Measurements from ENCODE around the gene GIPC2. TPM values are rescaled to one million over a fixed set of nuclear protein-coding genes. Genes with fewer than 3 reads are reported as not detected.

Gene GIPC2
- total and polyA plus RNA-seq, 10 of the 15 experiments (the other 5 are each of a cell fraction or from before 2014, with no cell fraction given) = 0.03 to 0.23 (median 0.06) TPM; not detected in 2

DNA sequence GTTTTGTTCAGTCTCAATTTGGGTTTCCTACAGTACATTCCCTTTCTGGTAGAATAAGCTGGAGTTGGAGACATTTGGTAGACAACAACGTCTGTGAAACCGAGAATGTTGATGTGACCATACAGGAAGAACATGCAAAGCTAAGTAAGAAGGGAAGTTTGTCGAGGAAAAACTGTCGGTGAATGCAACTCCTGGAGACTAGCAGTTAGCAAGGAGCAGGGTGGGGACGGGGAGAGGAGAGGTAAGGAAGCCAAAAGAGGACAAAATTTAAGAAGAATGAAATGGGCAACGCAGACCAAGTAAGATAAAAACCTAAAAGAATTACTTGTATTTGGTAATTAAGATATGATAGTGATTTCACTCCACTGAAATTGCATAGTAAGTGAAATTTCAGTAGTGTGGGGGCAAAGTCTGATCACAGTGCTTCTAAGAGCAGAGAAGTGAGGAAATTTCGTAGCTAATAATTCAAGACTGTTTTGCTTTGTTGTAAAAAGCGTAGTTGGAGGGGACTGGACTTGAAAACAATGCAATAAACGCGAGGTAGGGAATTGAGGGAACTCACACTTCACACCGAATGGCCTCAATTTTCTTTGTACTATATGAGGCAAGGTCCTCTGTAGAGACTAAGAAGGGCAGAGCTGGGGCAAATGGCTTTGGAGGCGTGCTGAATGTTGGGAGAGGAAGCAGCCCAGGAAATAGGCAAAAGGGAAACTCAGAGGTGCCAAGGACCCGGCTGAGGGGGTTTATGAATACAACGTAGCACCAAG is 787 bp upstream of the GIPC2 start (continued):
- TF ChIP-seq, protein P1, sequence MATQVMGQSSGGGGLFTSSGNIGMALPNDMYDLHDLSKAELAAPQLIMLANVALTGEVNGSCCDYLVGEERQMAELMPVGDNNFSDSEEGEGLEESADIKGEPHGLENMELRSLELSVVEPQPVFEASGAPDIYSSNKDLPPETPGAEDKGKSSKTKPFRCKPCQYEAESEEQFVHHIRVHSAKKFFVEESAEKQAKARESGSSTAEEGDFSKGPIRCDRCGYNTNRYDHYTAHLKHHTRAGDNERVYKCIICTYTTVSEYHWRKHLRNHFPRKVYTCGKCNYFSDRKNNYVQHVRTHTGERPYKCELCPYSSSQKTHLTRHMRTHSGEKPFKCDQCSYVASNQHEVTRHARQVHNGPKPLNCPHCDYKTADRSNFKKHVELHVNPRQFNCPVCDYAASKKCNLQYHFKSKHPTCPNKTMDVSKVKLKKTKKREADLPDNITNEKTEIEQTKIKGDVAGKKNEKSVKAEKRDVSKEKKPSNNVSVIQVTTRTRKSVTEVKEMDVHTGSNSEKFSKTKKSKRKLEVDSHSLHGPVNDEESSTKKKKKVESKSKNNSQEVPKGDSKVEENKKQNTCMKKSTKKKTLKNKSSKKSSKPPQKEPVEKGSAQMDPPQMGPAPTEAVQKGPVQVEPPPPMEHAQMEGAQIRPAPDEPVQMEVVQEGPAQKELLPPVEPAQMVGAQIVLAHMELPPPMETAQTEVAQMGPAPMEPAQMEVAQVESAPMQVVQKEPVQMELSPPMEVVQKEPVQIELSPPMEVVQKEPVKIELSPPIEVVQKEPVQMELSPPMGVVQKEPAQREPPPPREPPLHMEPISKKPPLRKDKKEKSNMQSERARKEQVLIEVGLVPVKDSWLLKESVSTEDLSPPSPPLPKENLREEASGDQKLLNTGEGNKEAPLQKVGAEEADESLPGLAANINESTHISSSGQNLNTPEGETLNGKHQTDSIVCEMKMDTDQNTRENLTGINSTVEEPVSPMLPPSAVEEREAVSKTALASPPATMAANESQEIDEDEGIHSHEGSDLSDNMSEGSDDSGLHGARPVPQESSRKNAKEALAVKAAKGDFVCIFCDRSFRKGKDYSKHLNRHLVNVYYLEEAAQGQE (IDR thresholded peaks at IDR 0.05; ENCODE audit: low read depth, low read length) = no peak

DNA sequence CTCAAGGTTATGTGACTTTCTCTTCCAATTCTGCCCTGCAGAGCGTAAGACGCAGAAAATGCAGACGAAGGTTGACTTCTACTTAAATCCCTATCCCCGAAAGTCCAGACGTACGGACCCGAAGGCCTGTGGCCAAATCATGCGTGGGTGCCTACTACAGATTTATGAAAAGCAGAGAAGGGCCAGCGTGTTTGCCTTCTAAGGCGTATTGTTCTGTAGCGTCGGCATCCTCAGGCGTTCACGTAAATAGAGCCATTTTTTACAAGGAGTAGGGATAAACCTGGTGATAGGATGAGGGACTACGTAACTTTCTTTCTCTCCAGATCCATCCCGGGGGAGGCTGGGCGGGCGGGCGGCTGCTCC is 222 bp upstream of the GIPC2 start:
- no TSS peak for BruUV-seq (replicated peaks)
- ChIA-PET CTCF (no interaction called here), SMC1A (ENCODE audit: uncharacterized antibody, unreplicated experiment) (no interaction called here), POLR2A (no interaction called here), RAD21 (ENCODE audit: unreplicated experiment) (no interaction called here)
- Histone ChIP-seq H3K79me2 (ENCODE audit: control insufficient read depth, insufficient read depth, low read length) (no peaks in the 10 kb centered on the region), H3K4me3 (peak overlapping the region; percentile 62), H3K9ac (ENCODE audit: control insufficient read depth, insufficient read depth, low read length) (no peak overlapping the region), H3K4me1 (ENCODE audit: control insufficient read depth, insufficient read depth, low read length) (peaks cover 12% of the 10 kb centered on the region), H4K20me1 (ENCODE audit: control insufficient read depth, insufficient read depth) (no peaks in the 10 kb centered on the region; the same call in 1 of the 2 replicates), H3K27ac (ENCODE audit: control insufficient read depth, insufficient read depth) (no peak overlapping the region), H3K27me3 (replicated peaks in 1 of 2; ENCODE audit: control insufficient read depth in 2 of 2, insufficient read depth in 2 of 2, low read length in 1 of 2) (peaks cover 9 to 10% of the 10 kb centered on the region in 2 experiments), H3K36me3 (ENCODE audit: control insufficient read depth in 2 of 2, insufficient read depth in 2 of 2, low read length in 1 of 2) (no peaks in the 10 kb centered on the region), H3K9me3 (replicated peaks; ENCODE audit: control insufficient read depth, insufficient read depth, low read length) (no peaks in the 10 kb centered on the region), H2AFZ (ENCODE audit: control insufficient read depth, low read depth, low read length) (peak overlapping the region; percentile 58; the same call in 1 of the 2 replicates), H3K4me2 (ENCODE audit: control insufficient read depth, insufficient read depth) (peak overlapping the region; percentile 95)
- TF ChIP-seq ETV6 (conservative IDR thresholded peaks at IDR 0.05 in 1 of 2, IDR thresholded peaks at IDR 0.05 in 1 of 2; ENCODE audit: borderline replicate concordance in 1 of 2, low read depth in 1 of 2) (no peak), MTA3 (IDR thresholded peaks at IDR 0.05; ENCODE audit: borderline replicate concordance, low read length) (no peak), RELA (IDR thresholded peaks at IDR 0.05; ENCODE audit: borderline replicate concordance, partially characterized antibody) (no peak), WRNIP1 (IDR thresholded peaks at IDR 0.05; ENCODE audit: borderline replicate concordance, low read depth, low read length) (no peak), CHD2 (IDR thresholded peaks at IDR 0.05; ENCODE audit: borderline replicate concordance, low read depth, low read length) (no peak), NFYA (IDR thresholded peaks at IDR 0.05; ENCODE audit: borderline replicate concordance, low read depth, low read length) (no peak)
- TF ChIP-seq, protein P2, sequence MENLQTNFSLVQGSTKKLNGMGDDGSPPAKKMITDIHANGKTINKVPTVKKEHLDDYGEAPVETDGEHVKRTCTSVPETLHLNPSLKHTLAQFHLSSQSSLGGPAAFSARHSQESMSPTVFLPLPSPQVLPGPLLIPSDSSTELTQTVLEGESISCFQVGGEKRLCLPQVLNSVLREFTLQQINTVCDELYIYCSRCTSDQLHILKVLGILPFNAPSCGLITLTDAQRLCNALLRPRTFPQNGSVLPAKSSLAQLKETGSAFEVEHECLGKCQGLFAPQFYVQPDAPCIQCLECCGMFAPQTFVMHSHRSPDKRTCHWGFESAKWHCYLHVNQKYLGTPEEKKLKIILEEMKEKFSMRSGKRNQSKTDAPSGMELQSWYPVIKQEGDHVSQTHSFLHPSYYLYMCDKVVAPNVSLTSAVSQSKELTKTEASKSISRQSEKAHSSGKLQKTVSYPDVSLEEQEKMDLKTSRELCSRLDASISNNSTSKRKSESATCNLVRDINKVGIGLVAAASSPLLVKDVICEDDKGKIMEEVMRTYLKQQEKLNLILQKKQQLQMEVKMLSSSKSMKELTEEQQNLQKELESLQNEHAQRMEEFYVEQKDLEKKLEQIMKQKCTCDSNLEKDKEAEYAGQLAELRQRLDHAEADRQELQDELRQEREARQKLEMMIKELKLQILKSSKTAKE (IDR thresholded peaks at IDR 0.05; ENCODE audit: low read depth, poor library complexity, severe bottlenecking) = no peak
- TF ChIP-seq, protein P3, sequence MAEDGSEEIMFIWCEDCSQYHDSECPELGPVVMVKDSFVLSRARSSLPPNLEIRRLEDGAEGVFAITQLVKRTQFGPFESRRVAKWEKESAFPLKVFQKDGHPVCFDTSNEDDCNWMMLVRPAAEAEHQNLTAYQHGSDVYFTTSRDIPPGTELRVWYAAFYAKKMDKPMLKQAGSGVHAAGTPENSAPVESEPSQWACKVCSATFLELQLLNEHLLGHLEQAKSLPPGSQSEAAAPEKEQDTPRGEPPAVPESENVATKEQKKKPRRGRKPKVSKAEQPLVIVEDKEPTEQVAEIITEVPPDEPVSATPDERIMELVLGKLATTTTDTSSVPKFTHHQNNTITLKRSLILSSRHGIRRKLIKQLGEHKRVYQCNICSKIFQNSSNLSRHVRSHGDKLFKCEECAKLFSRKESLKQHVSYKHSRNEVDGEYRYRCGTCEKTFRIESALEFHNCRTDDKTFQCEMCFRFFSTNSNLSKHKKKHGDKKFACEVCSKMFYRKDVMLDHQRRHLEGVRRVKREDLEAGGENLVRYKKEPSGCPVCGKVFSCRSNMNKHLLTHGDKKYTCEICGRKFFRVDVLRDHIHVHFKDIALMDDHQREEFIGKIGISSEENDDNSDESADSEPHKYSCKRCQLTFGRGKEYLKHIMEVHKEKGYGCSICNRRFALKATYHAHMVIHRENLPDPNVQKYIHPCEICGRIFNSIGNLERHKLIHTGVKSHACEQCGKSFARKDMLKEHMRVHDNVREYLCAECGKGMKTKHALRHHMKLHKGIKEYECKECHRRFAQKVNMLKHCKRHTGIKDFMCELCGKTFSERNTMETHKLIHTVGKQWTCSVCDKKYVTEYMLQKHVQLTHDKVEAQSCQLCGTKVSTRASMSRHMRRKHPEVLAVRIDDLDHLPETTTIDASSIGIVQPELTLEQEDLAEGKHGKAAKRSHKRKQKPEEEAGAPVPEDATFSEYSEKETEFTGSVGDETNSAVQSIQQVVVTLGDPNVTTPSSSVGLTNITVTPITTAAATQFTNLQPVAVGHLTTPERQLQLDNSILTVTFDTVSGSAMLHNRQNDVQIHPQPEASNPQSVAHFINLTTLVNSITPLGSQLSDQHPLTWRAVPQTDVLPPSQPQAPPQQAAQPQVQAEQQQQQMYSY (CRISPR knock-in tag; IDR thresholded peaks at IDR 0.05) = no peak
- TF ChIP-seq, protein P4, sequence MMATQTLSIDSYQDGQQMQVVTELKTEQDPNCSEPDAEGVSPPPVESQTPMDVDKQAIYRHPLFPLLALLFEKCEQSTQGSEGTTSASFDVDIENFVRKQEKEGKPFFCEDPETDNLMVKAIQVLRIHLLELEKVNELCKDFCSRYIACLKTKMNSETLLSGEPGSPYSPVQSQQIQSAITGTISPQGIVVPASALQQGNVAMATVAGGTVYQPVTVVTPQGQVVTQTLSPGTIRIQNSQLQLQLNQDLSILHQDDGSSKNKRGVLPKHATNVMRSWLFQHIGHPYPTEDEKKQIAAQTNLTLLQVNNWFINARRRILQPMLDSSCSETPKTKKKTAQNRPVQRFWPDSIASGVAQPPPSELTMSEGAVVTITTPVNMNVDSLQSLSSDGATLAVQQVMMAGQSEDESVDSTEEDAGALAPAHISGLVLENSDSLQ (IDR thresholded peaks at IDR 0.05) = no peak
- DNase-seq (ENCODE audit: low read depth, low spot score) (no peak), ATAC-seq (no peak), FAIRE-seq (no peak)
- in situ Hi-C loops (cut with MboI) = no loop called here
- intact Hi-C loops (cut with micrococcal nuclease; ENCODE audit: unreplicated experiment) = no loop called here
- 52% methylated on average over 19 of the region's 19 CpGs for WGBS (ENCODE audit: insufficient coverage, insufficient replicate concordance, low lambda C conversion rate, missing lambda C conversion rate)

Data from GM12878 (cell line).